A549 (cell line): ENCODE measurements around the gene CTNNBIP1. TPM values are rescaled to one million over a fixed set of nuclear protein-coding genes. Genes with fewer than 3 reads are reported as not detected.
A peak's percentile ranks its signal among the peaks of the same experiment; 100 is the strongest.

Experiments used
- ATAC-seq, 2 experiments: fragments of 200-7000 bp in 1 of 2; fragments of >200 bp in 1 of 2; cut with Nextera tagmentation in 1 of 2; cut with Tn5 transposase in 1 of 2; 3 replicates each; pipeline versions ENCODE4 v1.8.0 to v1.9.1; 2018 to 2020; ENCODE audit warnings: mild to moderate bottlenecking in 1 of 2, moderate library complexity in 1 of 2
- CTCF ChIA-PET: fragments of 300-600 bp; sonication (Branson Sonifier 250); formaldehyde crosslinking; extraction: SDS; loops from one replicate; lab custom pipeline; 2021; ENCODE audit warnings: antibody characterized with exemption, inconsistent platforms; lab: Yijun Ruan, JAX
- POLR2A ChIA-PET: fragments of 350-600 bp; formaldehyde crosslinking; extraction: SDS; loops from one replicate; lab custom pipeline; 2021; ENCODE audit warnings: antibody characterized with exemption, inconsistent platforms; lab: Yijun Ruan, JAX
- DNase-seq, 2 experiments: peaks; one replicate each; pipeline versions ENCODE4 v3.0.0 to v3.0.0-alpha.2; 2011 to 2016; ENCODE audit warnings: low read depth in 1 of 2, low spot score in 1 of 2
- FAIRE-seq: peaks from 2 replicates; lab custom pipeline; 2011; peaks lifted over from hg19 to GRCh38; lab: Jason Lieb, UNC
- H3K27ac ChIP-seq, 2 experiments: fragments of >200 bp; sonication (Bioruptor Twin); formaldehyde crosslinking; 3 replicates each; pipeline ENCODE4 v1.5.1; 2016 to 2017
- H3K4me1 ChIP-seq: fragments of >200 bp; sonication (Bioruptor Twin); formaldehyde crosslinking; 3 replicates; pipeline ENCODE4 v1.6.1; 2016
- H3K4me2 ChIP-seq: fragments of >200 bp; sonication (Bioruptor Twin); formaldehyde crosslinking; 3 replicates; pipeline ENCODE4 v1.6.1; 2016
- H3K4me3 ChIP-seq: fragments of >200 bp; sonication (Bioruptor Twin); formaldehyde crosslinking; 3 replicates; pipeline ENCODE4 v1.5.1; 2016
- H3K9me3 ChIP-seq: fragments of >200 bp; sonication (Bioruptor Twin); formaldehyde crosslinking; 3 replicates; pipeline ENCODE4 v1.6.1; 2016
- CBX8 ChIP-seq: fragments of 200-600 bp; sonication (generic); IDR thresholded peaks from 2 replicates; pipeline ENCODE4 v1.6.1; 2016
- CHD4 ChIP-seq: fragments of 200-600 bp; sonication (generic); IDR thresholded peaks from 2 replicates; pipeline ENCODE4 v1.6.1; 2016; ENCODE audit warnings: antibody characterized with exemption, mild to moderate bottlenecking, borderline replicate concordance
- CTCF ChIP-seq: fragments of >200 bp; sonication (Bioruptor Twin); formaldehyde crosslinking; IDR thresholded peaks from 3 replicates; pipeline ENCODE4 v1.5.1; 2016
- EHMT2 ChIP-seq: fragments of 200-600 bp; sonication (generic); IDR thresholded peaks from 2 replicates; pipeline ENCODE4 v1.6.1; 2016; ENCODE audit warnings: antibody characterized with exemption, low read depth, mild to moderate bottlenecking, moderate library complexity
- EP300 ChIP-seq, 2 experiments: fragments of >200 bp; sonication (Bioruptor Twin); formaldehyde crosslinking; IDR thresholded peaks; 2 replicates in 1 of 2; 3 replicates in 1 of 2; pipeline ENCODE4 v1.6.1; 2016 to 2017
- HOXB5 ChIP-seq: fragments of 250-450 bp; sonication (Bioruptor Pico); IDR thresholded peaks from 2 replicates; pipeline ENCODE4 v1.5.0; 2020; ENCODE audit warnings: mild to moderate bottlenecking, moderate library complexity
- JUNB ChIP-seq: fragments of >200 bp; sonication (Bioruptor Twin); formaldehyde crosslinking; IDR thresholded peaks from 2 replicates; pipeline ENCODE4 v1.6.1; 2016
- KDM5A ChIP-seq: fragments of 200-600 bp; sonication (generic); IDR thresholded peaks from 2 replicates; pipeline ENCODE4 v1.6.1; 2016; ENCODE audit warnings: antibody characterized with exemption, mild to moderate bottlenecking
- MAFK ChIP-seq: fragments of 450-650 bp; IDR thresholded peaks from 2 replicates; pipeline ENCODE4 v1.6.1; 2014; ENCODE audit not compliant: partially characterized antibody
- MAX ChIP-seq: IDR thresholded peaks from 2 replicates; pipeline ENCODE4 v1.6.1; 2012
- MYC ChIP-seq: IDR thresholded peaks from 2 replicates; pipeline ENCODE4 v1.6.1; 2012; ENCODE audit warnings: mild to moderate bottlenecking, inconsistent platforms, low read length, improper control_type of control experiment, borderline replicate concordance
- NFE2L2 ChIP-seq: fragments of 150-350 bp; conservative IDR thresholded peaks from 2 replicates; pipeline ENCODE4 v1.6.1; 2014; ENCODE audit warnings: low read length
- NPAS2 ChIP-seq: fragments of 250-450 bp; sonication (Bioruptor Pico); IDR thresholded peaks from 2 replicates; pipeline ENCODE4 v1.8.0; 2022; ENCODE audit warnings: mild to moderate bottlenecking, moderate library complexity, borderline replicate concordance
- POLR2A ChIP-seq: IDR thresholded peaks from 2 replicates; pipeline ENCODE4 v1.6.1; 2012; ENCODE audit warnings: mild to moderate bottlenecking, low read length
- RAD21 ChIP-seq, 2 experiments: fragments of >200 bp in 1 of 2; sonication (Bioruptor Twin) in 1 of 2; formaldehyde crosslinking in 1 of 2; IDR thresholded peaks in 1 of 2; conservative IDR thresholded peaks in 1 of 2; 2 replicates in 1 of 2; 3 replicates in 1 of 2; pipeline ENCODE4 v1.6.1; 2012 to 2018; ENCODE audit warnings: inconsistent platforms in 1 of 2
- RCOR1 ChIP-seq: fragments of 150-350 bp; IDR thresholded peaks from 2 replicates; pipeline ENCODE4 v1.6.1; 2014; ENCODE audit warnings: antibody characterized with exemption, low read length, low read depth
- RNF2 ChIP-seq: fragments of 200-600 bp; sonication (generic); IDR thresholded peaks from 2 replicates; pipeline ENCODE4 v1.6.1; 2016; ENCODE audit warnings: low read depth, mild to moderate bottlenecking, antibody characterized with exemption, moderate library complexity, borderline replicate concordance
- SMC3 ChIP-seq: fragments of >200 bp; sonication (Bioruptor Twin); formaldehyde crosslinking; IDR thresholded peaks from 3 replicates; pipeline ENCODE4 v1.6.1; 2018; ENCODE audit warnings: inconsistent platforms
- TFCP2L1 ChIP-seq: fragments of 250-450 bp; sonication (Bioruptor Pico); IDR thresholded peaks from 2 replicates; pipeline ENCODE4 v1.5.0; 2021; ENCODE audit warnings: mild to moderate bottlenecking
- TP53 ChIP-seq: fragments of 250-450 bp; sonication (Bioruptor Pico); IDR thresholded peaks from 2 replicates; pipeline ENCODE4 v1.5.0; 2021; ENCODE audit warnings: mild to moderate bottlenecking, moderate library complexity
- ZFP36 ChIP-seq: fragments of 450-650 bp; IDR thresholded peaks from 2 replicates; pipeline ENCODE4 v1.6.1; 2014; ENCODE audit warnings: borderline replicate concordance; ENCODE audit not compliant: partially characterized antibody
- WGBS: methylation state at CpG from one replicate; pipeline ENCODE4 v1.1.6; 2017; ENCODE audit errors: missing lambda C conversion rate; 5-methylcytosine and 5-hydroxymethylcytosine counted together
- polyA plus RNA-seq, 4 experiments: library from polyadenylated mRNA; depleted of rRNA in 3 of 4; stranded (reverse); fragments of >200 nt; fragmentation: RNase III in 1 of 4; extraction: RNeasy Plus Mini Kit Qiagen cat#74134 plus additional on column Dnase treatment in 1 of 4; gene quantifications; 2 replicates in 3 of 4; 3 replicates in 1 of 4; pipeline ENCODE4 v1.2.3, GENCODE V29; 2011 to 2017
- TF ChIP-seq, protein P1 (sequence below): fragments of >200 bp; sonication (Bioruptor Twin); formaldehyde crosslinking; IDR thresholded peaks from 2 replicates; pipeline ENCODE4 v1.6.1; 2016
- TF ChIP-seq, protein P2 (sequence below): fragments of 200-600 bp; sonication (generic); IDR thresholded peaks from 2 replicates; pipeline ENCODE4 v1.6.1; 2016; ENCODE audit warnings: antibody characterized with exemption, mild to moderate bottlenecking, moderate library complexity

Gene CTNNBIP1
- polyA plus RNA-seq, 2 of the 4 experiments (the other 2 are of a cell fraction): 5.6 to 10.4 TPM

DNA sequence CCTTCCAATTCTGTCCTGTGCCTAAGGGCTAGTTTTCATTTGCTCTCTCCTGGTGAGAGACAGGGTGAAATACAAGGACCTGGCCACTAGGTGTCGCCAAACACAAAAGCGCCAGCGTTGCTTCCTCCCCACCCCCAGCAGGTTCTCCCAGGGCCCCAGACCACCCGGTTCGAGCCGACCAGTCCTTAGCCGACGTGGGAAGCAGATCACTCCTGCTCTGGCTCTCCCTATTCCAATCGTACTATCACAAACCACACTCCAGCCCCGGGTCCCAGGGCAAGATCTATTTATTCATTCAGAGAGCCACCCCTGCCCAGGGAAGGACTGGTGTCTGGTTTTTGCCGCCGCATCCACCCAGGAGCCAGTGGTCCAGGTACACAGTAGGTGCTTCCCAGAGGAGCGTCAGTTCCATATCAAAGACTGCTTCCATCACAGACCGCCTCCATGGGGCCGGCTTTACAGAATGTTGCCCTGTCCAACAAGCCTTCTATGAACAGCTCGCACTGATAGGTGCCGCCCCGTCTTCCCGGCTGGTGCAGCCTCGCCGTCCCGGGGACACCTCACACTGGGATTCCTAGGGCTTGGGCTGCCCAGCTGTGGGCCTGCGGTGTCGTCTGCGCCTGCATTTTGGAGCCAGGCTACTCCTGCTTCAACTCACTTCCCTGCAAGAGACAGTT is 35.0 kb downstream of the CTNNBIP1 start:
- ChIA-PET POLR2A (no interaction called here), CTCF (interaction anchor here (0.6 to 5.9 kb wide), 24 partner anchors 9 to 754 kb away, joined by 3 to 52 read pairs (median 5); partner anchors contain the start of genes LZIC and NMNAT1)
- Histone ChIP-seq H3K4me3 (no peak overlapping the region), H3K4me1 (peaks cover 3% of the 10 kb centered on the region; the same call in 1 of the 3 replicates), H3K4me2 (peak overlapping the region; percentile 73), H3K27ac (peak overlapping the region; percentile 40 to 64; a peak in 3 of 6 replicates), H3K9me3 (no peaks in the 10 kb centered on the region)
- WGBS: 42% methylated on average over 24 of the region's 25 CpGs
- FAIRE-seq (no peak), DNase-seq (peak; percentile 51 to 91), ATAC-seq (peak; percentile 80 to 91)
- no peak for TF ChIP-seq KDM5A
- TF ChIP-seq, protein P1, sequence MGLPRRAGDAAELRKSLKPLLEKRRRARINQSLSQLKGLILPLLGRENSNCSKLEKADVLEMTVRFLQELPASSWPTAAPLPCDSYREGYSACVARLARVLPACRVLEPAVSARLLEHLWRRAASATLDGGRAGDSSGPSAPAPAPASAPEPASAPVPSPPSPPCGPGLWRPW: no peak
- no peak for TF ChIP-seq RNF2
- peak; percentile 87 for TF ChIP-seq CTCF
- TF ChIP-seq CHD4: no peak
- TF ChIP-seq SMC3: peak; percentile 75
- TF ChIP-seq, protein P2, sequence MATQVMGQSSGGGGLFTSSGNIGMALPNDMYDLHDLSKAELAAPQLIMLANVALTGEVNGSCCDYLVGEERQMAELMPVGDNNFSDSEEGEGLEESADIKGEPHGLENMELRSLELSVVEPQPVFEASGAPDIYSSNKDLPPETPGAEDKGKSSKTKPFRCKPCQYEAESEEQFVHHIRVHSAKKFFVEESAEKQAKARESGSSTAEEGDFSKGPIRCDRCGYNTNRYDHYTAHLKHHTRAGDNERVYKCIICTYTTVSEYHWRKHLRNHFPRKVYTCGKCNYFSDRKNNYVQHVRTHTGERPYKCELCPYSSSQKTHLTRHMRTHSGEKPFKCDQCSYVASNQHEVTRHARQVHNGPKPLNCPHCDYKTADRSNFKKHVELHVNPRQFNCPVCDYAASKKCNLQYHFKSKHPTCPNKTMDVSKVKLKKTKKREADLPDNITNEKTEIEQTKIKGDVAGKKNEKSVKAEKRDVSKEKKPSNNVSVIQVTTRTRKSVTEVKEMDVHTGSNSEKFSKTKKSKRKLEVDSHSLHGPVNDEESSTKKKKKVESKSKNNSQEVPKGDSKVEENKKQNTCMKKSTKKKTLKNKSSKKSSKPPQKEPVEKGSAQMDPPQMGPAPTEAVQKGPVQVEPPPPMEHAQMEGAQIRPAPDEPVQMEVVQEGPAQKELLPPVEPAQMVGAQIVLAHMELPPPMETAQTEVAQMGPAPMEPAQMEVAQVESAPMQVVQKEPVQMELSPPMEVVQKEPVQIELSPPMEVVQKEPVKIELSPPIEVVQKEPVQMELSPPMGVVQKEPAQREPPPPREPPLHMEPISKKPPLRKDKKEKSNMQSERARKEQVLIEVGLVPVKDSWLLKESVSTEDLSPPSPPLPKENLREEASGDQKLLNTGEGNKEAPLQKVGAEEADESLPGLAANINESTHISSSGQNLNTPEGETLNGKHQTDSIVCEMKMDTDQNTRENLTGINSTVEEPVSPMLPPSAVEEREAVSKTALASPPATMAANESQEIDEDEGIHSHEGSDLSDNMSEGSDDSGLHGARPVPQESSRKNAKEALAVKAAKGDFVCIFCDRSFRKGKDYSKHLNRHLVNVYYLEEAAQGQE: no peak
- TF ChIP-seq RAD21 (conservative IDR thresholded peaks at IDR 0.05 in 1 of 2, IDR thresholded peaks at IDR 0.05 in 1 of 2): peak; percentile 84 to 85
- TF ChIP-seq NPAS2 (CRISPR knock-in tag): no peak
- TF ChIP-seq RCOR1: no peak

DNA sequence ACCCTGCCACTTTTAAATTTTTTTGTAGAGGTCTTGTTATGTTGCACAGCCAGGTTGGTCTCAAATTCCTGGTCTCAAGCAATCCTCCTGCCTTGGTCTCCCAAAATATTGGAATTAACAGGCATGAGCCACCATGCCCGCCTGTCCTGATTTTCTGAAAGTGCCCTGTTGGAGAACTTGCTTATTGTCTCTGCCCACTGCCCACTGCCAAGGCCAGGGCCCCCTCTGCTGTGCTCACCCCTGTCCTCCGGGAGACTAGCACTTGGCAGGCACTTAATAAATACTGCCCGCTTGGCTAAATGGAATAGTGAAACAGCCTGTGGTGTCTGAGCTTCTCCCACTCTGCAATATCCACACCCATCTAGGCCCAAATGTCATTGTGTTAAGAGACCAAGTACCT is 35.7 kb downstream of the CTNNBIP1 start:
- FAIRE-seq: no peak
- ATAC-seq: peak; percentile 7 to 18; a peak in 3 of 6 replicates
- WGBS: 53% methylated on average over 2 of the region's 3 CpGs
- H3K4me1 ChIP-seq: peaks cover 3% of the 10 kb centered on the region; the same call in 1 of the 3 replicates
- DNase-seq: no peak
- H3K4me3 ChIP-seq: no peak overlapping the region
- H3K4me2 ChIP-seq: no peak overlapping the region
- POLR2A ChIA-PET: no interaction called here
- CTCF ChIA-PET: interaction anchor here (0.6 to 5.9 kb wide), 26 partner anchors 10 to 753 kb away, joined by 3 to 52 read pairs (median 4); partner anchors contain the start of genes LZIC and NMNAT1
- H3K27ac ChIP-seq: no peak overlapping the region
- H3K9me3 ChIP-seq: no peaks in the 10 kb centered on the region
- TF ChIP-seq JUNB: no peak
- TF ChIP-seq EHMT2: no peak
- TF ChIP-seq MAFK: no peak
- TF ChIP-seq POLR2A: no peak
- TF ChIP-seq CBX8: no peak
- no peak for TF ChIP-seq TFCP2L1 (CRISPR knock-in tag)
- TF ChIP-seq RAD21 (conservative IDR thresholded peaks at IDR 0.05 in 1 of 2, IDR thresholded peaks at IDR 0.05 in 1 of 2): no peak
- no peak for TF ChIP-seq HOXB5 (CRISPR knock-in tag)
- no peak for TF ChIP-seq TP53 (CRISPR knock-in tag)
- TF ChIP-seq MAX: no peak
- TF ChIP-seq NFE2L2: no peak
- TF ChIP-seq MYC: no peak
- TF ChIP-seq, protein P2: no peak
- TF ChIP-seq EP300 (IDR thresholded peaks at IDR 0.05): no peak
- TF ChIP-seq RNF2: no peak
- TF ChIP-seq CTCF: no peak
- TF ChIP-seq ZFP36: no peak
